Coronary artery (tissue), 2 donors: ENCODE measurements around the gene TBC1D2.

ENCODE experiments used
- DNase-seq: peaks from one replicate; pipeline ENCODE4 v3.0.0-alpha.2; 2017; ENCODE audit warnings: low spot score
- H3K27ac ChIP-seq, 2 donors: fragments of 200-600 bp; sonication (generic); one replicate each; pipeline ENCODE4 v1.5.1; 2016 to 2019
- H3K4me3 ChIP-seq: fragments of 200-600 bp; sonication (generic); 2 replicates; pipeline ENCODE4 v1.5.1; 2016; ENCODE audit warnings: mild to moderate bottlenecking, moderate library complexity
- CTCF ChIP-seq: fragments of 200-600 bp; sonication (generic); IDR thresholded peaks from one replicate; pipeline ENCODE4 v1.5.1; 2019; ENCODE audit warnings: antibody characterized with exemption

TBC1D2 gene

DNA sequence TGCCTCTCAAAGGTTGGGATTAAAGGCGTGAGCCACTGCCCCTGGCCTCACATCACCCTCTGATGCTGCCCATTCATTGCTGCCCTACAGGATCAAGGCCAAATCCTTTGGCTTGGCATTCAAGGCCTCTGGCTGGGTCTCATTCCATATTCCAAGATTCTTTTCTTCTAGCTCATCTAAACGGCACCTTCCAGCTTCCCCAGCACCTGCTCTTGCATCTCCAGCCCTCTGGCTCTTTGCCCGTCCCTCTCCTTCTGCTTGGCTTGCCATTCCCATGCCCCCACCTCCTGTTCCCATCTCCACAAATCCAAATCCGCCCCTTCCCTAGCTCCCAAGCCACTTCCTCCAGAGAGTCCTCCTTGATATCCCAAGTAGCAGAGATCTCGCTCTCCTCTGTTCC, 96.1 kb downstream of the TBC1D2 start:
- TF ChIP-seq CTCF = no peak
- DNase-seq = no peak
- Histone ChIP-seq H3K27ac (no peak overlapping the region), H3K4me3 (no peak overlapping the region)

GRCh38 chr9:98158071-98158831, 97.2 kb downstream of the TBC1D2 start:
- DNase-seq = no peak
- Histone ChIP-seq H3K27ac (no peak overlapping the region), H3K4me3 (no peak overlapping the region)
- TF ChIP-seq CTCF = no peak

DNA sequence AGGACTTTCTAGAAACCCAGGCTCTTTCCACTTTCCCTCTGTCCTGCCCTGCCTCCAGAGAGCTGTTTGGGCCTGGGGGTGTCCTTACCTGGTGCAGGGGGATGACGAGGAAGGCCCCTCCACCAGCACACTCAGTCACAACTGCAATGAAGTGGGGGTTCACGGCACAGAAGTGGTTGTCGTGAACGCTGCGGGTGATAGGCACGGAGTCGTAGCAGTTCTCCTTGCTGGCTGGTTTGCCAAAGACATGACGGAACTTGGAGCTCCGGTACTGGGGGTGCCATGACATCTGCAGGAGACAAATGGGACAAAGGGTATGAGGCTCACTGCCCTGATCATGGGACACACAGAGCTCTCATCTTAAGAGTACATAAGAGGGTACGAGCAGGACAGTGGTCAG, 98.1 kb downstream of the TBC1D2 start:
- DNase-seq = no peak
- H3K27ac ChIP-seq = no peak overlapping the region
- H3K4me3 ChIP-seq = no peak overlapping the region
- TF ChIP-seq CTCF = no peak

- Histone ChIP-seq H3K27ac (no peak overlapping the region), H3K4me3 (no peak overlapping the region)
- no peak for TF ChIP-seq CTCF
- no peak for DNase-seq
These were observed 100.8 kb downstream of the TBC1D2 start for GRCh38 chr9:98154678-98155077.

- Histone ChIP-seq H3K27ac (no peak overlapping the region), H3K4me3 (no peak overlapping the region)
- TF ChIP-seq CTCF = no peak
- no peak for DNase-seq
These were observed 102.9 kb downstream of the TBC1D2 start for GRCh38 chr9:98152526-98152925.

GRCh38 chr9:98150721-98151120, 104.7 kb downstream of the TBC1D2 start:
- no peak overlapping the region for H3K27ac ChIP-seq
- TF ChIP-seq CTCF = no peak
- H3K4me3 ChIP-seq = no peak overlapping the region
- no peak for DNase-seq

DNA sequence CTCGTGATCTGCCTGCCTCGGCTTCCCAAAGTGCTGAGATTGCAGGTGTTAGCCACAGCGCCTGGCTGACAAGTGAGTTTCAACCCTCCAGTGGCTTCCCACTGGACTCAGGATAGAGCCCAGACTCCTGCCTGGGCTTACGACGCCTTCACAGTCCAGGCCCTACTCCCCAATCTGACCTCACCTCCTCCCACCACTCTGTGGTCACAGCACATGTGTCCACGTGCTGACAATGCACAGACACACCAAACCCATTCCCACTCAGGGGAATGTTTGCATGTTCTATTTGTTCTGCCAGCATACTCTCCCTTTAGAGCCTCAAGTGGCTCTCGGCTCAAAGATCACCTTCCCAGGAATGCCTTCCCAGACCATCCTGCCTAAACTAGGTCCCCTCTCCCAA, 105.3 kb downstream of the TBC1D2 start:
- Histone ChIP-seq H3K4me3 (no peak overlapping the region), H3K27ac (no peak overlapping the region)
- TF ChIP-seq CTCF = no peak
- no peak for DNase-seq
